ENCODE measurements around the gene HDHD5. TPM values are rescaled to one million over a fixed set of nuclear protein-coding genes. Genes with fewer than 3 reads are reported as not detected.

The HDHD5 gene
- total RNA-seq, 2 donors from 2014 or later = 39.4 to 53.0 TPM

GRCh38 chr22:17097062-17097461, 62.0 kb downstream of the HDHD5 start:
- peaks cover 34% of the 10 kb centered on the region for H3K36me3 Mint-ChIP-seq (ENCODE audit: low read depth)
- Histone ChIP-seq H3K27me3 (ENCODE audit: control insufficient read depth, insufficient read depth, low read length, poor library complexity, severe bottlenecking) (no peaks in the 10 kb centered on the region), H3K4me3 (ENCODE audit: low read length) (no peak overlapping the region), H3K9me3 (ENCODE audit: control insufficient read depth, low read length) (no peaks in the 10 kb centered on the region), H3K4me1 (ENCODE audit: control insufficient read depth, insufficient read depth, low read length) (no peaks in the 10 kb centered on the region), H3K36me3 (ENCODE audit: control insufficient read depth, insufficient read depth, low read length) (peaks cover 58% of the 10 kb centered on the region), H3K9ac (ENCODE audit: extremely low read depth, low read length, poor library complexity, severe bottlenecking) (no peak overlapping the region), H3K27ac (ENCODE audit: low read depth, low read length) (no peak overlapping the region)
- no peaks in the 10 kb centered on the region for H3K9me3 Mint-ChIP-seq
- no peak for DNase-seq
- WGBS, 2 experiments (ENCODE audit: insufficient coverage in 1 of 2, insufficient read length in 1 of 2) = 95 to 97% methylated on average over 6 of the region's 6 CpGs
- no peak overlapping the region for H3K27ac Mint-ChIP-seq
- no peak for TF ChIP-seq CTCF (conservative IDR thresholded peaks at IDR 0.05)
- peaks cover 10% of the 10 kb centered on the region for H3K4me1 Mint-ChIP-seq
- no peaks in the 10 kb centered on the region for H3K27me3 Mint-ChIP-seq (ENCODE audit: insufficient read depth)
- H3K4me3 Mint-ChIP-seq = no peak overlapping the region

- Histone ChIP-seq H3K4me1 (ENCODE audit: control insufficient read depth, insufficient read depth, low read length) (no peaks in the 10 kb centered on the region), H3K27ac (ENCODE audit: low read depth, low read length) (no peak overlapping the region), H3K9me3 (ENCODE audit: control insufficient read depth, low read length) (no peaks in the 10 kb centered on the region), H3K9ac (ENCODE audit: extremely low read depth, low read length, poor library complexity, severe bottlenecking) (no peak overlapping the region), H3K4me3 (ENCODE audit: low read length) (no peak overlapping the region), H3K27me3 (ENCODE audit: control insufficient read depth, insufficient read depth, low read length, poor library complexity, severe bottlenecking) (no peaks in the 10 kb centered on the region), H3K36me3 (ENCODE audit: control insufficient read depth, insufficient read depth, low read length) (peaks cover 48% of the 10 kb centered on the region)
- no peak for DNase-seq
- Mint-ChIP-seq H3K4me3 (no peak overlapping the region), H3K27ac (no peak overlapping the region), H3K4me1 (peaks cover 14% of the 10 kb centered on the region), H3K9me3 (no peaks in the 10 kb centered on the region), H3K27me3 (ENCODE audit: insufficient read depth) (no peaks in the 10 kb centered on the region), H3K36me3 (ENCODE audit: low read depth) (peaks cover 25% of the 10 kb centered on the region)
- TF ChIP-seq CTCF (conservative IDR thresholded peaks at IDR 0.05) = no peak
- 95 to 98% methylated on average over 6 to 7 of the region's 7 CpGs for WGBS, 2 experiments (ENCODE audit: insufficient coverage in 1 of 2, insufficient read length in 1 of 2)
Measured at GRCh38 chr22:17096071-17096470, 63.0 kb downstream of the HDHD5 start.

- no peak overlapping the region for H3K9ac ChIP-seq (ENCODE audit: extremely low read depth, low read length, poor library complexity, severe bottlenecking)
- Mint-ChIP-seq H3K27me3 (ENCODE audit: insufficient read depth) (no peaks in the 10 kb centered on the region), H3K4me1 (peaks cover 14% of the 10 kb centered on the region), H3K27ac (no peak overlapping the region), H3K9me3 (no peaks in the 10 kb centered on the region), H3K4me3 (no peak overlapping the region), H3K36me3 (ENCODE audit: low read depth) (peaks cover 21% of the 10 kb centered on the region)
- H3K9me3 ChIP-seq (ENCODE audit: control insufficient read depth, low read length) = no peaks in the 10 kb centered on the region
- WGBS, 2 experiments (ENCODE audit: insufficient coverage in 1 of 2, insufficient read length in 1 of 2) = 80 to 90% methylated on average over 3 to 5 of the region's 6 CpGs
- peak; percentile 84 for TF ChIP-seq CTCF (conservative IDR thresholded peaks at IDR 0.05)
- no peak overlapping the region for H3K4me3 ChIP-seq (ENCODE audit: low read length)
- H3K27me3 ChIP-seq (ENCODE audit: control insufficient read depth, insufficient read depth, low read length, poor library complexity, severe bottlenecking) = no peaks in the 10 kb centered on the region
- DNase-seq = peak; percentile 82
- no peak overlapping the region for H3K27ac ChIP-seq (ENCODE audit: low read depth, low read length)
- H3K4me1 ChIP-seq (ENCODE audit: control insufficient read depth, insufficient read depth, low read length) = no peaks in the 10 kb centered on the region
- peaks cover 48% of the 10 kb centered on the region for H3K36me3 ChIP-seq (ENCODE audit: control insufficient read depth, insufficient read depth, low read length)
Measured at GRCh38 chr22:17095538-17095937, 63.5 kb downstream of the HDHD5 start.

Data from endodermal cell (in vitro differentiated cells).